HG03095 (cell line): ENCODE measurements around the gene CACNA2D3.
A peak's percentile ranks its signal among the peaks of the same experiment; 100 is the strongest.
"Not testable (repeated sequence)": the region's sequence is repeated elsewhere in the genome, so short reads cannot be mapped to it uniquely, and the experiment has no call there.

Source experiments
- ATAC-seq: cut with Tn5 transposase; IDR thresholded peaks from one replicate; pipeline ENCODE4 v1.9.1; 2021; ENCODE audit warnings: moderate library complexity; ENCODE audit not compliant: unreplicated experiment

Gene CACNA2D3

GRCh38 chr3:54122324-54123002 is at the start of gene CACNA2D3:
Gene CACNA2D3 (plus strand): TSS chr3:54122552.
- ATAC-seq: no peak

- ATAC-seq: no peak
These were observed 49.0 kb upstream of the CACNA2D3 start for GRCh38 chr3:54073386-54073785.

GRCh38 chr3:54079314-54079713 is 43.0 kb upstream of the CACNA2D3 start:
- no peak for ATAC-seq

- ATAC-seq: no peak
These were observed 42.5 kb upstream of the CACNA2D3 start for GRCh38 chr3:54079730-54080325.

- no peak for ATAC-seq
These were observed 38.4 kb upstream of the CACNA2D3 start for GRCh38 chr3:54083921-54084320.

- ATAC-seq: no peak
These were observed 36.4 kb upstream of the CACNA2D3 start for GRCh38 chr3:54085936-54086335.

- ATAC-seq: no peak
These were observed 35.5 kb upstream of the CACNA2D3 start for GRCh38 chr3:54086652-54087405.

GRCh38 chr3:54087581-54088410 is 34.6 kb upstream of the CACNA2D3 start:
- ATAC-seq: no peak

GRCh38 chr3:54093491-54094248 is 28.7 kb upstream of the CACNA2D3 start:
- ATAC-seq: no peak

- ATAC-seq: no peak
These were observed 27.4 kb upstream of the CACNA2D3 start for GRCh38 chr3:54094926-54095325.

- ATAC-seq: no peak
These were observed 23.0 kb upstream of the CACNA2D3 start for GRCh38 chr3:54099381-54099780.

GRCh38 chr3:54104084-54104483 is 18.3 kb upstream of the CACNA2D3 start:
- no peak for ATAC-seq

GRCh38 chr3:54116129-54116528 is 6.2 kb upstream of the CACNA2D3 start:
- ATAC-seq: not testable (repeated sequence)

- peak; percentile 77 for ATAC-seq
These were observed 1.5 kb upstream of the CACNA2D3 start for GRCh38 chr3:54120657-54121413.

- no peak for ATAC-seq
These were observed 683 bp upstream of the CACNA2D3 start for GRCh38 chr3:54121414-54122323.

GRCh38 chr3:54123003-54123775 is 837 bp downstream of the CACNA2D3 start:
- ATAC-seq: no peak

GRCh38 chr3:54123776-54124196 is 1.4 kb downstream of the CACNA2D3 start:
- ATAC-seq: no peak

GRCh38 chr3:54125300-54125699 is 2.9 kb downstream of the CACNA2D3 start:
- no peak for ATAC-seq
